Measurements from ENCODE around the gene GTPBP10.

GRCh38 chr7:90384433-90384832 is 37.9 kb downstream of the GTPBP10 start:
- TF ChIP-seq CTCF (IDR thresholded peaks at IDR 0.05) (no peak), POLR2AphosphoS5 (IDR thresholded peaks at IDR 0.05) (no peak)

Measured in sigmoid colon (tissue), 4 donors.